ENCODE results near the gene OR4D2.

OR4D2 gene

DNA sequence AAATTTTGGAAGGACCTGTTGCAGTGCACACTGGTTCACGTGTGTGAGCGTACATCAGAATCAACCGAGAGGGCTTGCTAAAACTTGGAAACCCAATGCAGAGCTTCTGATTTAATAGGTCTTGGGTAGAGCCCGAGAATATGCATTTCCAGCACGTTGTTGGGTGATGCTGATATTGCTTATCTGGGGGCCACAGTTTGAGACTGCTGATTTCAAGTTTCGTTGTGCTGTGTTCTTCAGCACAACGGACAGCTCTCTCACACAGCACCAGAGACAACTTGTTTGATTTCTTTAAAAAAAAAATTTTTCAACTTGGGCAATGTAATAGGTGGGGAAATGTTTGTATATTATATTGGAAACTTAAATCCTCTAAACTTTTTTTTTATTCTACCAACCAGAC lies 9.4 kb downstream of the OR4D2 start:
- no peak for DNase-seq

DNA sequence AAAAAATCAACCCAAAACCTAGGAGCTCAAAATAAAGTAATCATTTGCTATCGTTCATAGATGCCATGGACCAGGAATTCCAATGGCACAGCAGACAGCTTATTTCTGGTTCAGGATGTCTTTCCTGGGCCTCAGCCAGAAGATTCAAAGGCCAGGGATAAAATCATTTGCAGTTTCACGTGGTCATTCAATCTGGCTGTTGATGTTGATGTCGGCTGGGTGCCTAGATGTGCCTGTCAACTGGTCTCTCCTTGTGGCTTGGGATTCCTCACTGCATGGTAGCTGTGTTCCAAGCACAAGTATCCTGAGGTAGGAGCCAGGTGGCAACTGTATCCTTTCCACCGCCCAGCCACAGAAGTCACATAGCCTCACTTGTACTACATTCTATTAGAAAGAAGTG lies 15.0 kb downstream of the OR4D2 start:
- no peak for DNase-seq

DNA sequence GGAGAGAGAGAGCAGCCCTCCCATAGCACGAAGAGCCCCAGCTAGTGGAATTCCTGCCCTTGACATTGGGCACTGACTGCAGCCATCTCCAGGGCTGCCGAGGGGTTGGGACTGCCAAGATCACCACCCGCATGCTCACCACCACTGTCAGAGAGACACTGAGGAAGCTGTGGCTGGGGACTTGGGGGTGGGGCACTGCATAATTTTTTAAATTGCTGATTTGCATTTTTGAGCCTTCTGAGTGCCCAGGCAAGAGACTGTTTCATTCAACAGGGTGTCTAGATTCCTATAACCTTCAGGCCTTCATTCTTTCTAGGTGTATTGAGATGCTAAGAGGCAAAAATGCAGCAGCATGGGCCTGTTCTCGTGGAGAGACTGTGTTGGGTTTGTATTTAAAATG lies 16.7 kb downstream of the OR4D2 start:
- no peak for DNase-seq

DNA sequence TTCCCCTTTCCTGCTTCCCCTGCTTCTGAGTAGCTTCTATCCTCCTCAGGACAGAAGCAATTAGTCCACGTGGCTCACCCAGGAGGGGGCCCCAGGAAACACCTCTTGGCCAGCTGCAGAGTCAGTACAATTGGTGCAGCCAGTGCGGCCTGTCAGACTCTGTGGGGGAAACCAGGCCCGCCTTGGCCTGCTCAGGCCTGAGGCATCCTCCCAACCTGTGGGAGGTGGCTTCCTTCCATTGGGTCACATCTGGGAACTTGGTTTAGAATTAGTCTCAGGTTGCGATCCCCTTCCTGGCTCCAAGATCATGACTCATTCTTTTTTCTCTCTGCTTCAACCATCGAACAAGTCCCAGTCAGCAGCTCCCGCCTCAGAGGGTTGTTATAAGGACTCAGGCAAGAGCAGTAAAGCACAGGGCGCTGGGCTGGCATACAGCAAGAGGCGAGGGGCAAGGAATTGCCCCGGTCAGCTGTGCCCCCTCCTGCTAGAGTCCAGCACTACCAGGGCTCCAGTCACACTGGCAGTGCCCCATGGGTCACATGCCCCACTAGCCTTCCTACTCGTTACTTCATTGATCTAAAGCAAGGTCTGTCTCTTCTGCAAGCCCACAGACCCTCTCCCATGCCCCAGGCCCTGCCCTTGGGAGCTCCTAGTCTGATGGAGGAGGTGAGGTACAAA lies 17.7 kb downstream of the OR4D2 start:
- DNase-seq, result no peak

DNA sequence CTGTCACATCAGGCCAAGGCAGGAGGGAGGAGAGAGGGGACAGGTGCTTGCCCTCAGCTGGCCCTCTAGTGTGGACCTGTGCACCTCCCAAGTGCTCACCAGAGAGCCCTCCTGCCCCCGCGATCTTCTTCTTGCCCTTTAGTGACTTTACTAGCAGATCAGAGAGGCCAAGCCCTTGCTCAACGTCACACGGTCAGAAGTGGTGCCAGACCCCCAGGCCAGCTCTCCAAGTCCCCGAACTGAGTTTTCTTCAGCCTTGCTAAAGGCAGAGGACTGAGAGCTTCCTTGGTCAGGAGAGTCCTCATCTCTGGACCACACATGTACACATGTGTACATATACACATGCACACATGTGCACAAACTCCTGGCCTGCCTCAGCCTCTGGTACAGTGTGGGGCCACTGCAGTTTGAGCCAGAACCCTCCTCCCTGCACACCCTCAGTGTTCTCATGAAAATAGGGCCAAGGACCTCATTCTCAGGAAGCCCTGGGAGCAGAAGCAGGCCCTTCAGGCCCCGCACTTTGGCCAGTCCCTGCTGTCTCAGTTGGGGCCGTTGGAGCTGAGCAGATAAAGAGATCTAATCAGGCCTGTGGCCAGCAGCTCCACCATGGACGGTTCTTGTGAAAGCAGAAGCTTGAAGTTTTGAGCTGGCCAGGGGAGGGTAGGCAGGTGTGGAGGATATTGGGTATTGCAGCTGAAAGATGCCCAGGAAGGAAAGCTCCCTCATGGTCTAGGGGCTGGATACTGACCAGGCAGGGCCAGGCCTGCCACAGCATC lies 18.4 kb downstream of the OR4D2 start:
- no peak for DNase-seq

DNA sequence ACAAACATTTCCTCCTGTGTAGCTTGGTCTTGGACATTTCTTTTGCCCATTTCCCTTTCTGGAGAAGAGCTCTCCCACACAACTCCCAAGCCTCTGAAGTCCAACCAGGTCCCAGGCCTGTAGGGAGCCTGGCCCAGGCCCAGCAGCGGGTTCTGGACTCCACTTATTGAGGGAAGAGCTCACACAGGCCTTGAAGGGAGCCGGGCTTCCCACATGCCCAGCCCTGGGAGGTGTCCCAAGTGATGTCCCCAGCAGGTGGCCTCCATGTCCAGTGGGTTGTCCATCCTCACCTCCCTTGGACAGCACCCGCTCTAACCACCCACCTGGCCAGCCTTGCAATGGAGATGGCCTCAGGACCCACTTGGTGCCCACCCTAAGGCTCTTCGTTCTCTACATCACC lies 19.8 kb downstream of the OR4D2 start:
- no peak for DNase-seq

DNA sequence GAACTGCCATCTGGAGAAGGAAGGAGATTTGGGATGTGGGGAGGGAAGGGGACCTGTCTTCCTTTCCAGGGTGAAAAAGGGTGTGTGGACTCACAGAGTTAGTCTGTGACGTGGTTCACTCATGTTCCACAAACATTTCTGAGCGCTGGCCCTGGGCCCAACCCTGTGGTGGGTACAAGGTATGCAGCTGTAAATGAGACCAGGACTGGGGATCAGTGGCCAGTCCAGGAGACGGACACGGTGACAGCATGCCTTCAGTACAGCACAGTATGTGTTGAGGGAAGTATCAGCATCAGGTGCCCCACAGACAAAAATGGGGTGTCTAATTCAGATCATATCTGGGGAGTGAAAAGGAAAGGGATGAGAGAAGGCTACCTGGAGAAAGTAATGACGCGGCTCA lies 20.3 kb downstream of the OR4D2 start:
- DNase-seq, result no peak

DNA sequence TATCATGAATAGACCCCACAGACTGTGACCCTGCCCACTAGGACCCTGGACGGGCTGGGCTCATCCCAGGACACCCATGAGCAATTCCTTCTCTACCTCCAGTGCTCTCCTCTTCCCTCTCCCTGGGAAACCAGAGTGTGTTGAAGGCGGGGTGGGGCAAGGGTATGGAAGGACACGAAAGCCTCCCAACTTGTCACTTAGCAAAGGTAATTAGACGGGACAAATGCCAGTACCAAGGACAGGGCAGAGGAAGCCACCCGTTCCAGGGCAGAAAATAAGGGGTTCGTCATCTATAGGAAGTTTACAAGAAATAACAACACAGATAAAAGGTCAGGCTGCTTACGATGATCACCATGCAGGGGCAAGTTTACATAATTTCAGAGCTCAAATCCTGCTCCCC lies 20.9 kb downstream of the OR4D2 start:
- DNase-seq, result no peak

DNA sequence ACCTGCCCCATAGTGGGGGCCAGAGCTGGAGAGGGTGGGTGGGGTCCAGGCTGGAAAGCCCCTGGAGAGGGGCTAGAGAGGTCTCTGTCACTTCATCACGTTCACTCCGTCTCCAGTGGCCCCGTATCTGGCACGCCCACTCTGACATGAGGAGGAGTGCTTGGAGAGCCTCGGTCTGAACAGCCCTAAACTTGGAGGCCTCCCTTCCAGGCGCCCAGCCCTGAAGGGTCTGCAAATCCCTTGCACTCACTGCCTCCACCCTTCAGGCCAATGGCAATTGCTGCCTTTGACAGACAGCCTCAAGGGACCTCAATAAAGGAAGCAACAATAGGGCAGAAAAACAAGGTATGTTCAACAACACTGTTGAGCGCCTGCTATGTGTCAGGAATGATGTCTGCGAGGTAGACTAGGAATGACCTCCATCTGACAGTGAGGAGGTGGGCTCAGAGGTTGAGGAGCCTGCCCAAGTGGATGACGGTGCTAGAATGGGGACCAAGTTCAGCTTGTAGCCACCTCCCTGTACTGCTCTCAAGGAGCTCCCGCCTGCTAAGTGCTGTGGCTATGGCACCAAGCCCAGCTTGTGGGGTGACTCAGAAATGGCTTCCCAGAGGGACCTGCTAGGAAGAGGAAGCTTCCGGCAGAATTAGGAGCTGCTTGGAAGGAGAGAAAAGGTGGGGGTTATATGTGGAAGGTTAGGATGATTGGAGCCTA lies 22.8 kb downstream of the OR4D2 start:
- DNase-seq, result no peak

DNA sequence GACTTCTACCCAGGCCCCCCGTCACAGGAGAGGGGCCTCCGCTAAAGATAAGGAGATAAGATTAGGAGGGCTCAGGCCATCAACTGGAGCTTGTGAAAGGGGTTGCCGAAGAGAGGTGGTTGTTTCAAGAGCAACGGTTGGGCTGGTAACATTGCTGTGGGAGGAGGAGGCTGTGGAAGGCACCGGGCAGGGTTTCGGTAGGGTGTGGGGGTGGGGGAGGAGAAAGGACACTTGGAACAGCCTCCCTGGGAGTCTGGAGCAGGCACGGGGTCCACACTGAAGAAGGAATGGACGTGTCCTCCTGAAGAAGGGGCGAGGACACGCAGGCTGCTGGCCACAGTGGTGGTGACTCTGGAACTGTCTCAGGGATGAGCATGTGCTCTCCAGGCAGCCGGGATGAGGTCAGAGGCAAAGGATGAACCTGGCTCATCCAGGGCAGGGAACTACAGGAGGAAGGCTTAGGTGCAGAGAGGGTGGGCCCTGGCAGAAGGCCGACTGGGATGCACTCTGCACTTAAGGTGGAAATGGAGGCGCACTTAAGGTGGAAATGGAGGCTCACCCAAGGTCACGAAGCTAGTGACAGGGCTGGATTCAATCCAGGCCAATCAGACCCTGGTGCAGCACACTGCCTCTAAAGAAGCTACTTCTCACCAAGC lies 24.6 kb downstream of the OR4D2 start:
- DNase-seq, result no peak

DNA sequence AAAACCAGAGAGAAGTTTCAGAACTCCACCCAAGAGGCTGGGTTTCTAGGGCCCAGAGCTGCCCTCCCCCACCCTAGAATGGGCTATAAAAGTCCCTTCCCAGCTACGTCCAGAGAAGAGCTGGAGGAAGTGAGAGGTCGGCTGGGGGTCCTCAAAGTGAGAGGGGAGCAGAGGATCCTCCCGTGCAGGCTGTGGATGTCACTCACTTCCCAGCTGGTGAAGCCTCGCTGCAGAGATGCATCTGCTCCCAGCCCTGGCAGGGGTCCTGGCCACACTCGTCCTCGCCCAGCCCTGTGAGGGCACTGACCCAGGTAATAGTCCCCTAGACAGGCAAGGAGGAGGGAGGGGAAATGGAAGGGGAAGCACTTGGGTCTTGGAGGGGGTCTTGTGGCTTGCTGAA lies 25.8 kb downstream of the OR4D2 start, which contains the start of gene EPX:
TSS of gene EPX (plus strand) at position 115 of the 400 bp plus-strand sequence. CDS start at position 236, 121 bp downstream.
- no peak for DNase-seq

DNA sequence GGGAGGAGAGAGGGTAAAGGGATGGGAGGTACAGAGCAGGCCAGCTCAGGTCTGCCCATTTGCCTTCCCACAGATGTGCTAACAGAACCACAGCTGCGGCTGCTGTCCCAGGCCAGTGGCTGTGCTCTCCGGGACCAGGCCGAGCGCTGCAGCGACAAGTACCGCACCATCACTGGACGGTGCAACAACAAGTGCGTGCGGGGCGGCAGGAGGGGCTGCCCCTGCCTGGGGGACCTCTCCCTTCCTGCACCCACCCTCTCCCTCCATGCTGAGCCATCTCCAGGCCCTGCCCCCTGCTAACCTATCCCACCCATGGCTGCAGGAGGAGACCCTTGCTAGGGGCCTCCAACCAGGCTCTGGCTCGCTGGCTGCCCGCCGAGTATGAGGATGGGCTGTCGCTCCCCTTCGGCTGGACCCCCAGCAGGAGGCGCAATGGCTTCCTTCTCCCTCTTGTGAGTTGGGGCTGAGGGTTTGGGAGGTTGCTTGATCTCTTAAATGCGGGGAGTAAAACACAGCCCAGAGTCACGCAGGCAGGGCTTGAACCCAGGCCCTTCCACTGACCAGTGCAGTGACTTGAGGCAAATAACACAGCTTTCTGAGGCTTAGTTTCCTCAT lies 27.0 kb downstream of the OR4D2 start:
- DNase-seq, result no peak

DNA sequence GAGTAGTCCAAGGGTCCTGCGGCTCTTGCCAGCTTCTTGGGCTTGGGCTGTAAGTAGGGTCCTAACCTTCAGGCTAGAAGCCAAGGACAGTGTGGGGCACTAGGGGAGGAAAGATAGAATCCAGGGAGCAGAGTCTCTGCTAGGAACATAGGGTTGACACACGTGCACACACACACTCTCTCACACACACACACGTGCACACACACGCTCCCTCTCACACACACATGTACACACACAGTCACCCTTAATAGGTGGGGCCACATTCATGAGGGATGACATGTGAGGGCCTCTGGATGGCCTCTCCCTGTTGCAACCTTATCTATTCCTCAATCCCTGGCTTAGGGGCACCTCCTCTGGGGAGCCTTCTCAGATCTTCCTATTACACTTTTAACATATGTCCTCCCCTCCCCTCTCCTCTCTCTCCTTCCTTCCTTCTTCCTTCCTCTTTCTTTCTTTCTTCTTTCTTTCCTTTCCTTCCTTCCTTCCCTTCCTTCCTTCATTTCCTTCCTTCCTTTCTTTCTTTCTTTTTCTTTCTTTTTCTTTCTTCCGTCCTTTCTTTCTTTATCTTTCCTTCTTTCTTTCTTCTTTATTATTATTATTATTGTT lies 28.8 kb downstream of the OR4D2 start:
- DNase-seq, result peak in 1 of 2 experiments; percentile 10

DNA sequence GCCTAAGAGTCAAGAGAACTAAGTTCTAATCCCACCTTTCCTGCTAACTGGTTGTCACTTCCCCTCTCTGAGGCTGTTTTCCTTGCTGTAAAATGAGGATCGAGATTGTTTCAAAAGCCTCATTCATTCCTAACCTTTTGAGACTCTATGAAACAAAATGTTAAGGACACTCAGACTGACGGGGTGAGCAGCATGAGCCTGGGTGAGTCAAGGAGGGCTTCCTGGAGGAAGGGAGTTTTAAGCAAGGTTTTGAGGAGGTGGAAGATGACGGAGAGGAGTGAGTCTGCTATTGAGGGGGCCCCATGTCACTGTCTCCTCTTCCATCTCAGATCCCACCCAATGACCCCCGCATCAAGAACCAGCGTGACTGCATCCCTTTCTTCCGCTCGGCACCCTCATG lies 29.8 kb downstream of the OR4D2 start:
- DNase-seq, result no peak

DNA sequence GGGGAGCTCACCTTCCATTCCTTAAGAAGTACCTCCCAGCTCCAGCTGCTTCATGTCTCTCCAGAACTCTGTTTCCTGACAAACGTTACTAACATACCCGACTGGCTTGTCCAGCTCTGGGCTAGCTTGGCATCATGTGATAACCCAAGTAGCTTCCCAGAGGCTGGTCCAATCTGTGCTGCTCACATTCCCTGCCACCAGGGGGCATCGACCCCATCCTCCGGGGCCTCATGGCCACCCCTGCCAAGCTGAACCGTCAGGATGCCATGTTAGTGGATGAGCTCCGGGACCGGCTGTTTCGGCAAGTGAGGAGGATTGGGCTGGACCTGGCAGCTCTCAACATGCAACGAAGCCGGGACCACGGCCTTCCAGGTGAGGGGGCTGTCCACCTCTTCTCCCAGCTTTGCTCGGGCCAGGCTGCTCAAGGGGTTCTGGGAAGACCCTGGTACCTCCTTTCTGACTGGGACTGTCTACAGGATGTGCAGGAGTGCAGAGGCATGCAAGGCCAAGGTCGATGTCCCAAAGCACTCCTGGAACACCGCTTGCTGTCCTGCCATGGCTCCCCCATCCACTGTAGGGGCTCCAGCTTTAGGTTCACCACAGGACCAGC lies 33.3 kb downstream of the OR4D2 start:
- peak; percentile 73 to 88 for DNase-seq

DNA sequence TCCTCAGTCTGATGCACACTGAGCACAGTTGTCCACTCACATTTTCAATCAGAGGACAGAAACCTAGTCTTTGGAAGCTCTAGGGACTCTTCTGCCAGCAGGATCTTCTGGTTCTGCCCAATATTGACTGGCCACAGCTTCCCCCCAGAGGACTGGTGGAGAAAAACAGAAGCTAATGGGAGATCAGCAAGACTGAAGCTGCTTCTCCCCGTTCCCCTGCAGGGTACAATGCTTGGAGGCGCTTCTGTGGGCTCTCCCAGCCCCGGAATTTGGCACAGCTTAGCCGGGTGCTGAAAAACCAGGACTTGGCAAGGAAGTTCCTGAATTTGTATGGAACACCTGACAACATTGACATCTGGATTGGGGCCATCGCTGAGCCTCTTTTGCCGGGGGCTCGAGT lies 36.1 kb downstream of the OR4D2 start:
- DNase-seq, result no peak

DNA sequence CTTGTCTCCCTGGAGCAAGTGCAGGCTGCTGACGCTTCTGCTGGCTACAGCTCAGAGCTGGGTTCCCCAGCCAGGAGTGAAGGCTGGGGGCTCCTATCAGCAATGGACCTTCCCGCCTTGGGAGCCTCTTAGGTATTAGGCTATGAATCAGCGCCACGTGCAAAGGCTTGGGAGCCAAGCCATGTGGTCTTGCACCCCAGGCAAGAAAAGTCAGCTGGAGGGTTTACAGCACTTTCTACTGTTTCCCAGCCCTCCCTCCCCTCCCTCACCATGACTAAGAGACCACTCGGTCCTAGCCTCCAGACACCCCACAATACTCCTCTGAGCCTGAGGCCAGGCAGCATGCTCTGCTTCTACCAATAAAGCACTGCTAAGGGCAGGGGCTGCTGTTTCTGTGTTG lies 38.0 kb downstream of the OR4D2 start:
- no peak for DNase-seq

DNA sequence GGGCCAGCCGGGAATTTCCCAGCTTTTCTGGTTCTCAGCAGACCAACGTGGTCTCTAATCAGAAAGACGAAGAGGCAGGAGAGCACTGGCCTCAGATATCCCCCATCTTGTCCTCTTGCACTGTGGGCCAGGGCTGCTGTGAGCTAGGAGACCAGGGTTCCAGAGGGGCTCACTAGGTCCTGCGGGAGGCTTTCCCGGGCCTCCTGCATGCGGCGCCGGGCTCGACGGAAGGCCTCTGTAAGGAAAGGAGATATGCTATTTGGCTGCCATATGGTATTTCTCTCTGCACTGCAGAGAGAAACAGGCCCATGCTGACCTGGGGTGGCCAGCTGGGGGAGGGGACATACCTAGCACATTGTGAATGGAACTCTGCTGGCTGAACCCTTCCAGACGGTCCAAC lies 39.2 kb downstream of the OR4D2 start:
- DNase-seq, result no peak

DNA sequence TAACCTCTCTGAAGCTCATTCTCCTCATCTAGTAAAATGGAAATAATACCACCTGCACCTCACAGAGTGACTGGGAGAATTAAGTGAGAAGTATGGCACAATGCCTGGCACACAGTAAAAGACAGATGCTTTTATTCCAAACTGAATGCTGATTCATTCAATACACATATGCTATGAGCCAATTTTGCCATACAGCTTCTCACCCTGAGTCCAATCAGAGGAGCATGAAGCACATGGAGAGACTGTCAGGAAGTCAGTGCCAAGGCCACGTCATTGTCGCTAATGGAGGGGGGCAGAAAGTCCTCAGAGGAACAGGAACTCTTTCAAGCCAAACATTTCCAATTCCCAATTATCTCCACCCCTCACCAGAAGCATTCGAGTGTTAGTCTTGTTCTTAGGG lies 40.7 kb downstream of the OR4D2 start:
- no peak for DNase-seq

DNA sequence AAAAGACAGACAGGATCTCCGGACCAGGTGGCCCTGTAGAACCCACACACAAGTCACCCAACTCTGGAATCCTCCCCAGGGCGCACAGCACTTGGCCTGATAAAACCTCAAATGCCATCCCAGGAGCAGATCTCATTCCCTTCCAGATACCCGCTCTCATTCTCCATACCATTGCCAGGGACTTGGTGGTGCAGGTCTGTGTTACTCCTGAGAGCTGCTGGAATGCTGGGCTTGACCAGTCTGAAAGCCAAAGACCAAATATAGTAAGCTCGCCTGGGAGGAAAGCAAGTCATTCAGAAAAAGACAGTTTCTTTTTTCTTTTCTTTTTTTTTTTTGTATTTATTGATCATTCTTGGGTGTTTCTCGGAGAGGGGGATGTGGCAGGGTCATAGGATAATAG lies 41.6 kb downstream of the OR4D2 start:
- DNase-seq, result no peak

DNA sequence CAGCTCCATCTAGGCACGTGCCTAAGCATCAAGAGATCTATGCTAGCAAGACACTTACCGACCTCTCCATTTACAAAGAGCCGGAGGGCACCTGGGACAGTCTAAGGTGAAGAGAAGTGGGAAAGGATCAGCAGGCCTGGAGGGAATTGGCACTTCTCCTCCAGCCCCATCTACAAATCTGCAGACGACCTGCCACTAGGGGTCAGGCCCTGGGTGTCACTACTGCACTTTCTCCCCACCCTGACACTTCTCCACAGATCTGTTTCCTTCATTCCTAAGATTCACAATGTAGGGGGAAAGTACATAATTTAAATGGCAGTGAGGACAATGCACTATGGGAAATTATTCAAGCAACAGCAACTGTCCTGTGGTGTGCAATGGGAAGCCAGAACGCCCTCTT lies 44.1 kb downstream of the OR4D2 start:
- DNase-seq, result peak in 1 of 2 experiments; percentile 4

DNA sequence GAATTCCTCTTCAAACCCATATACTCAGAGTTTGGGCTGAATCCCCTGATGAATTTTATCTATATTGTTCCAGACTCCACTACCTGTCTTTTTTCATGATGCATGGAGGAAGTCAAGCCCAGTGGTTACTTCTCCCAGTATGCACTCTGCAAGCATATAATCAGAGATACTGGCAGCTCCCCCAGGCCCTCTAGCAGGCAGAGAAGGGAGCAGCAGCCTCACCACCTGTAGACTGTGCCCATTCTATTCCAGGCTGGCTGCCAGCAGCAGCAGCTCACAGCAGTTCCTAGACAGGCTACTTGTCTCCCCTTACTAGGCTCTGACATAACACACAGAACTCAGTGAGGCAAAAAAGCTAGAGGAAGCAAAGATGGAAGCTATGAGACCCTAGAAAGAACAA lies 48.9 kb downstream of the OR4D2 start:
- DNase-seq, result peak in 1 of 2 experiments; percentile 12

All from NCI-H524 (cell line).